Measurements from ENCODE around the gene RASL11B.

GRCh38 chr4:52865300-52865699 is 3.2 kb downstream of the RASL11B start:
- TF ChIP-seq YY1 (IDR thresholded peaks at IDR 0.05; ENCODE audit: insufficient read depth, insufficient read length) = no peak
- TF ChIP-seq SUZ12 (IDR thresholded peaks at IDR 0.05; ENCODE audit: extremely low read depth, insufficient read depth, insufficient read length) = no peak
